ENCODE data around the gene NFATC2. TPM values are rescaled to one million over a fixed set of nuclear protein-coding genes. Genes with fewer than 3 reads are reported as not detected.
"Not testable (repeated sequence)": the region's sequence is repeated elsewhere in the genome, so short reads cannot be mapped to it uniquely, and the experiment has no call there.

Gene NFATC2
- total RNA-seq, 1 experiment from 2014 or later = not detected

- H3K9me3 ChIP-seq (replicated peaks) = 0 out of 2 replicates have a peak, but pooled peaks cover 2% of the 10 kb centered on the region
- no peak for DNase-seq (ENCODE audit: low read depth in 1 of 2, low spot score in 2 of 2)
- no peaks in the 10 kb centered on the region for H3K36me3 ChIP-seq
- H3K27me3 ChIP-seq (replicated peaks) = peaks cover 4% of the 10 kb centered on the region; the same call in 1 of the 2 replicates
- no peak overlapping the region for H3K4me3 ChIP-seq
- peaks cover 11% of the 10 kb centered on the region for H3K4me1 ChIP-seq (replicated peaks)
- no peak overlapping the region for H3K27ac ChIP-seq
These were observed 55.4 kb downstream of the NFATC2 start for GRCh38 chr20:51487076-51487475.

DNA sequence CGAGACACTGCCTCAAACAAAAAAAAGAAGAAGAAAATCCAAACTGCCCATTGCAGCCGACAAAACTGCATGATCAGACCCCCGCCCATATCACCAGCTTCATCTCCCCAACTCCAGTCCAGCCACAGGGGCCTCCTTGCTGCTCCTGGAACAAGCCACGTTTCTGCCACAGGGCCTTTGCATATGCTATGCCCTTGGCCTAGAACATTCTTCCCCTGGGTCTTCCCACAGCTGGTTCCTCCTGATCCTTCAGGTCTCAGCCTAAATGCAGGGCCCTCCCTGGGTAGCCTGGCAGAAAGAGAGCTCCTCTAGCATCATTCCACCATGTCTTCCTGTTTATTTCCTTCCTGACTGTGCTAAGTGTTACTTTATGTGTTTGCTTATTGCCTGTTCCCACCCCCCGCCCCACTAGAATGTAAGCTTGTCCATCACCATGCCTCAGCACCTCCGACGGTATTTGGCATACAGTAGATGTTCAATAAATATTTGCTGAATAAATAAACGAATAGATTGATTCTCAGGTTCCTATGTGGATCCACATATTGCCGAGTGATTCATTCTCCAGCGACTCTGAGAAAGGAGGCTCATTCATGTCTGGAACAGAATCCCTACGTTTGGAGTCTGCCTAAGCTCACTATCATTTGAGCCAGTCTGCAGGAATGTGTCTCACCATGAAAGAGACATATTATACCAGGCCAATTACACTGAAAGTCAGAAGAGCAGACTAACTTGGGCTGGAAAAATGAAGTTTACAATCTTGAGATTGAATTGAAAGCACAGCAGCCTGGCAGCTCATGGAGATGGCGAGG, 56.1 kb downstream of the NFATC2 start:
- Histone ChIP-seq H3K36me3 (no peaks in the 10 kb centered on the region), H3K4me1 (replicated peaks) (peaks cover 11% of the 10 kb centered on the region), H3K4me3 (no peak overlapping the region), H3K27me3 (replicated peaks) (peaks cover 4% of the 10 kb centered on the region; the same call in 1 of the 2 replicates), H3K9me3 (replicated peaks) (0 out of 2 replicates have a peak, but pooled peaks cover 2% of the 10 kb centered on the region), H3K27ac (no peak overlapping the region)
- DNase-seq (ENCODE audit: low read depth in 1 of 2, low spot score in 2 of 2) = no peak

DNA sequence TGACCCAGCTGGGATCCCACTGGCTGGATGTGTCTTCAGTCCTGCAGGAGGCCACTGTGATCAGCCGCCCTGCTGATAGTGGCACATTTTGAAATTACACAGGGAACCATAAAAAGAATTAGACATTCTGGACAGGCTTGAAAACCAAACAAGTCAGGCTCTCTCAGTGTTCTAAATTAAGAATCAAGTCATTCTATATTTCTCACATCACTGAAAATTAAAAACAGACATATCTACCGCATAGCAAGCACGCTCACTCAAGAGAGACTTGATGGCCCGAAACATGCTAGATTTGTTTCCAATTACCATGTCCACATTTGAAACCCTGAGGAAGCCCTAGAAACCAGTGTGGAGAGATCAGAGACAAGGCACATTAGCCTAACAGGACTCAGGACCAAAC, 57.7 kb downstream of the NFATC2 start:
- Histone ChIP-seq H3K27me3 (replicated peaks) (no peaks in the 10 kb centered on the region), H3K36me3 (no peaks in the 10 kb centered on the region), H3K4me3 (no peak overlapping the region), H3K27ac (no peak overlapping the region), H3K9me3 (replicated peaks) (no peaks in the 10 kb centered on the region), H3K4me1 (replicated peaks) (peaks cover 11% of the 10 kb centered on the region)
- no peak for DNase-seq (ENCODE audit: low read depth in 1 of 2, low spot score in 2 of 2)

DNA sequence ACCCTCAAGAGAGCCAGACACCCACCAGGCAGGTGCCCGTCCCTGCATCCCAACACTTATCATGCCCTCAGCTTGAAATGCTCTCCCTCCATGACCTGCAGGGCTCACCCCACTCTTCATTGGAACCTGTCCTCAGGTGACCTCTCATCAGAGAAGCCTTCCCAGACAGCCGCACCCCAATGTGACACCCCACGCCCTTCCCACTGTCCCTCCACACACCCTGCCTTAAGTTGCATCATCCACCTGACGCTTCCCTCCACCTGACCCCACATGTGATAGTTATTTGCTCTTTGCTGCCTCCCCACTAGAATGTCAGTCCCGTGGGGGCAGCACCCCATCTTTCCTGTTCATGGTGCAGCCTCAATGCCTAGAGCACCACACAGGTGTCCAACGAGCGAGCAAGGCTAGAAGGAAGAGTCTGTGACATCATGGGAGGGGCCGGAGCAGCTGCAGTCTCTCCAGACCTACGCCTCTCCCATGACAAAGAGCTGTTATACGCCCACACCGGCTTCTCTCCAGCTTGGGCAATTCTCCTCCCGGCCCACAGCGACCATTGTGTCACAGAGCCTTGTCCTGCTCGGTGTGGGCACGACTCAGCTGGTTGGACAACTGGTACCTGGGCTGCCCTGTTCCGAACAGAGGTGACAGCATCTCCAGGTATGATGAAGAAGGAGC, 58.2 kb downstream of the NFATC2 start:
- no peaks in the 10 kb centered on the region for H3K27me3 ChIP-seq (replicated peaks)
- H3K36me3 ChIP-seq = no peaks in the 10 kb centered on the region
- H3K27ac ChIP-seq = no peak overlapping the region
- no peak overlapping the region for H3K4me3 ChIP-seq
- DNase-seq (ENCODE audit: low read depth in 1 of 2, low spot score in 2 of 2) = no peak
- H3K9me3 ChIP-seq (replicated peaks) = no peaks in the 10 kb centered on the region
- peaks cover 11% of the 10 kb centered on the region for H3K4me1 ChIP-seq (replicated peaks)

GRCh38 chr20:51482836-51483473, 59.6 kb downstream of the NFATC2 start:
- DNase-seq (ENCODE audit: low read depth in 1 of 2, low spot score in 2 of 2) = no peak
- no peaks in the 10 kb centered on the region; the same call in 1 of the 2 replicates for H3K9me3 ChIP-seq (replicated peaks)

DNA sequence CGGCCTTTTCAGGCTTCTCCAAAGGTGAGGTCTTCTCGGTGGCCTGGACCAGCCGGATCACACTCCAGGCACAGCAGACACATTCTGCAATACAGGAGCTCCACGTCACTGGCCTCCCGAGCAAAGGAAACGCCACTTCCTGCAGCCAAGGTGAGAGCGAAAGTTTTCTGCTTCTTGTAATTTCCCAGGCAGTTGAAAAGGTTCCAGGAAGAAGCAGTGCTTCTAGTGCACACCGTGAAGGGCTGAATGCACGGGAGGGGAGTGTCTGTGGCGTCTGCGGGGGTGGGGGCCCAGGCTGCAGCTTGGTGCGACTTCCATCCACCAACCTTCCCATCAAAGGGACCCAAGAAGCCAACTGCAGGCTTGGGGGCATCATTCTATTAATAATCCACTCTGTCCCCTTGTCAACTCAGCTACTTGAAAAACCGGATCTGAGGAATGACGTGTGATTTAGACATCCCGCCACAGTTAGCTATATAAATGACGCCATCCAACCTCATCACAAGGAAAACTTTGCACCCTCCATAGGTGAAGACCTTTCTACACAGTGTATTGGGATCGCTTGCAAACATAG, 61.1 kb downstream of the NFATC2 start:
- Histone ChIP-seq H3K27me3 (replicated peaks) (no peaks in the 10 kb centered on the region), H3K4me3 (no peak overlapping the region), H3K27ac (no peak overlapping the region), H3K4me1 (replicated peaks) (no peaks in the 10 kb centered on the region), H3K9me3 (replicated peaks) (peaks cover 3% of the 10 kb centered on the region), H3K36me3 (no peaks in the 10 kb centered on the region)
- no peak for DNase-seq (ENCODE audit: low read depth in 1 of 2, low spot score in 2 of 2)

More at GRCh38 chr20:51482836-51483473, 59.6 kb downstream of the NFATC2 start:
- Histone ChIP-seq H3K4me3 (no peak overlapping the region), H3K36me3 (no peaks in the 10 kb centered on the region), H3K27ac (no peak overlapping the region), H3K27me3 (replicated peaks) (no peaks in the 10 kb centered on the region), H3K4me1 (replicated peaks) (peaks cover 6% of the 10 kb centered on the region)

GRCh38 chr20:51480507-51481270, 61.8 kb downstream of the NFATC2 start:
- no peak overlapping the region for H3K4me3 ChIP-seq
- peaks cover 3% of the 10 kb centered on the region for H3K9me3 ChIP-seq (replicated peaks)
- no peak overlapping the region for H3K27ac ChIP-seq
- DNase-seq (ENCODE audit: low read depth in 1 of 2, low spot score in 2 of 2) = no peak
- no peaks in the 10 kb centered on the region for H3K36me3 ChIP-seq
- no peaks in the 10 kb centered on the region for H3K4me1 ChIP-seq (replicated peaks)
- H3K27me3 ChIP-seq (replicated peaks) = no peaks in the 10 kb centered on the region

GRCh38 chr20:51476106-51476505, 66.4 kb downstream of the NFATC2 start:
- H3K9me3 ChIP-seq (replicated peaks); DNase-seq (ENCODE audit: low read depth in 1 of 2, low spot score in 2 of 2); H3K4me3 ChIP-seq: not testable (repeated sequence)

DNA sequence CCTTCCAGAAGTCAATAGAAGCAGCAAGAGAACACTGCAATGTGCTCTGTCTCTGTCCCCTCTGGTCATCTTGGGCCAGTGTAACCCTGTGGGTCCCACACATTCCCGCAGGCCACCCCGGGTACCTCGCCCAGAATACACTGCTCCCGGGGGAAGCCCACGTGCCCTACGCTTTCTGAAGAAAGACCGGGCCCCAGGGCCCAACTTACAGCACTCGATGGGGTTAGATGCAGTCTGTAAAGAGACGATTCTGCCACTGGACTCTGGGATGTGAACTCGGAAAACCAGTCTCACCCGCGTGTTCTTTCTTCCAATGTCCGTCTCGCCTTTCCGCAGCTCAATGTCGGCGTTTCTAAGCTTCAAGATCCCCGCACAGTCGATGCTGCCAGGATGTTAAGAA, 68.7 kb downstream of the NFATC2 start:
- no peaks in the 10 kb centered on the region for H3K36me3 ChIP-seq
- DNase-seq (ENCODE audit: low read depth in 1 of 2, low spot score in 2 of 2) = no peak

More at GRCh38 chr20:51476106-51476505, 66.4 kb downstream of the NFATC2 start:
- H3K4me1 ChIP-seq (replicated peaks); H3K36me3 ChIP-seq; H3K27ac ChIP-seq; H3K27me3 ChIP-seq (replicated peaks): not testable (repeated sequence)

DNA sequence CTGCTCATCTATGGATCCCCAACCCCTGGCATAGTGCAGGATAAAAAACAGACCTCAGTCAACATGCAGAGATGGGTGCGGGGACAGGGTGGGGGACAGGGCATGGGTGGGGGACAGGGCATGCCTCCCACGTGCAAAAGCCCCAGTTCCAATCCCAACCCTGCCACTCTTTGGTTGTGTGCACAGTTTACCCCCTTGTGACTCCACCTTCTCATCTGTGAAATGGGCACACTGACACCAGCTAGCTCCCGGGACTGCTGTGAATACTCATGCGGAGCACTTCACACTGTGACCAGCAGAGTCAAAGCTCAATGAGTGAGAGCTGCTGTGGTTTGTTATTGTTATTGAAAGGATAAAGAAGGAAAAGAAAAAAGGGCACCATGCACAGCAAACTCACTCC, 69.3 kb downstream of the NFATC2 start:
- Histone ChIP-seq H3K4me1 (replicated peaks) (no peaks in the 10 kb centered on the region), H3K36me3 (no peaks in the 10 kb centered on the region), H3K27me3 (replicated peaks) (peaks cover 3% of the 10 kb centered on the region; the same call in 1 of the 2 replicates), H3K9me3 (replicated peaks) (peaks cover 3% of the 10 kb centered on the region), H3K27ac (no peak overlapping the region), H3K4me3 (no peak overlapping the region)
- no peak for DNase-seq (ENCODE audit: low read depth in 1 of 2, low spot score in 2 of 2)

More for the DNA sequence above, 68.7 kb downstream of the NFATC2 start:
- no peaks in the 10 kb centered on the region for H3K4me1 ChIP-seq (replicated peaks)
- H3K4me3 ChIP-seq = no peak overlapping the region
- H3K27ac ChIP-seq = no peak overlapping the region
- H3K27me3 ChIP-seq (replicated peaks) = peaks cover 3% of the 10 kb centered on the region; the same call in 1 of the 2 replicates
- H3K9me3 ChIP-seq (replicated peaks) = peaks cover 3% of the 10 kb centered on the region

DNA sequence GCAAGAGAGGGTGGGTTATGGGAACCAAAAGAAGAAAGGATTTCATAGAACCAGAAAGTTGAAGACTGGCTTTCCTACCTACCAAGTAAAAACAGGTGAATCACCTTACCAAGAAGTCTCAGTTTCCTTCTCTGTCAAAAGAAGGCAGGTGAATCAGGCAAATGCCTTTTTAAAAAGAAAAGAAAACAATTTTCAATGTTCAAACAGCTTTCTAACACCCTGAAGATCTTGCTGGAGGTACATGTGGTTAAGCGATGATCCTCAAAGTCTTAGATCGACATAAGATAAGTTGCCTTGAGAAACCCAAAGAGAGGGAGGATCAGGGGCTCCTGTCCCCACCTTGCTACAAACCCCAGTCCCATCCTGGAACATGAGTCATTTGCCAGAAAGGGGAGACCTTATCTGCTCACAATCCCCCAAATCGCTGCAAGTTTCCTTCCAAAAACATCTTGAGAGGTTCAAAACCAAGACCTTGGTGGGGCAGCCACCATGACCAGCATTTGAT, 71.6 kb downstream of the NFATC2 start:
- H3K9me3 ChIP-seq (replicated peaks) = peaks cover 2% of the 10 kb centered on the region
- peaks cover 2% of the 10 kb centered on the region; the same call in 1 of the 2 replicates for H3K4me1 ChIP-seq (replicated peaks)
- DNase-seq (ENCODE audit: low read depth in 1 of 2, low spot score in 2 of 2) = no peak
- peaks cover 3% of the 10 kb centered on the region; the same call in 1 of the 2 replicates for H3K27me3 ChIP-seq (replicated peaks)
- no peak overlapping the region for H3K27ac ChIP-seq
- no peaks in the 10 kb centered on the region for H3K36me3 ChIP-seq
- H3K4me3 ChIP-seq = no peak overlapping the region

DNA sequence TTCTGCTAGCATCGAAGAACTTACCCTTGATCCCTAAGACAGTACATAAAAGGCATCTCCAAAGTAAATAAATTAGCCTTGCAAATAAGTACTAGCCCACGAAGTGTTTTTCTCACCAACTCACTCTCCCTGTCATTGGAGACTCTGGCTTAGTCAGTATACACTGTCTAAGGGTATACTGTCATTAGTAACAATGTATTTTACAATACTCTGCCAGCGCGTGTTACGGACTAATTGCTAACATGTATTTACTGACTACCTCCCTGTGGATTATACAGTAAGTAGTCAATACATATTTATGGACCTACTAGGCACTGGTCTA, 72.1 kb downstream of the NFATC2 start:
- H3K4me3 ChIP-seq = no peak overlapping the region
- H3K27ac ChIP-seq = no peak overlapping the region
- H3K9me3 ChIP-seq (replicated peaks) = peaks cover 6% of the 10 kb centered on the region
- H3K4me1 ChIP-seq (replicated peaks) = peaks cover 7% of the 10 kb centered on the region; the same call in 1 of the 2 replicates
- H3K36me3 ChIP-seq = no peaks in the 10 kb centered on the region
- H3K27me3 ChIP-seq (replicated peaks) = peaks cover 3% of the 10 kb centered on the region; the same call in 1 of the 2 replicates
- DNase-seq (ENCODE audit: low read depth in 1 of 2, low spot score in 2 of 2) = no peak
